K562 treated with DMSO at 1 percent for 48 hours (cell line): ENCODE data around the gene NAA20. TPM values are rescaled to one million over a fixed set of nuclear protein-coding genes. Genes with fewer than 3 reads are reported as not detected.

Source experiments
- total RNA-seq: library from RNA; unstranded; fragments of 300-600 nt; gene quantifications from 2 replicates; pipeline ENCODE4 v1.2.3, GENCODE V29; 2022; ENCODE audit warnings: low replicate concordance; ENCODE audit errors: extremely low read depth

Gene NAA20
- not detected in 2 replicates for total RNA-seq

GRCh38 chr20:20017001-20017843 is at the start of gene NAA20:
Gene NAA20, plus strand, starts transcription at chr20:20017362. Its CDS starts 35 bp downstream, at chr20:20017397.

GRCh38 chr20:20052074-20052970 is 35.2 kb downstream of the NAA20 start, which contains the start of the genes CFAP61 and CRNKL1:
Gene CFAP61, plus strand, starts transcription at chr20:20052532. Its CDS starts 4,122 bp downstream, at chr20:20056654.
Gene CRNKL1, minus strand, starts transcription at chr20:20052466. Its CDS starts 124 bp downstream, at chr20:20052342.

Other genes with a start within 250 kb of the NAA20 start
- not detected in 2 replicates for gene CRNKL1, start 35.1 kb downstream of the NAA20 start, total RNA-seq
- not detected in 2 replicates for gene CFAP61, start 35.2 kb downstream of the NAA20 start, total RNA-seq